Measurements from ENCODE around the gene UNC93A. TPM values are rescaled to one million over a fixed set of nuclear protein-coding genes. Genes with fewer than 3 reads are reported as not detected.

The UNC93A gene
- total and polyA plus RNA-seq, 2 donors (not counting 1 experiment from before 2014, with no cell fraction given), result not detected

GRCh38 chr6:167274270-167274669, 16.8 kb upstream of the UNC93A start:
- no peak overlapping the region for H2AFZ ChIP-seq (ENCODE audit: low read length)
- H3K27me3 ChIP-seq (ENCODE audit: control insufficient read depth, insufficient read depth, low read length), result no peaks in the 10 kb centered on the region

GRCh38 chr6:167275001-167275400, 16.1 kb upstream of the UNC93A start:
- Histone ChIP-seq H3K36me3 (ENCODE audit: control insufficient read depth, insufficient read depth, low read length) (no peaks in the 10 kb centered on the region), H3K27ac (ENCODE audit: insufficient read depth, low read length) (no peak overlapping the region), H3K9ac (ENCODE audit: insufficient read depth, low read length) (no peak overlapping the region), H3K27me3 (ENCODE audit: control insufficient read depth, insufficient read depth, low read length) (no peaks in the 10 kb centered on the region), H3K4me1 (ENCODE audit: control insufficient read depth, extremely low read depth, insufficient read depth, low read length) (no peaks in the 10 kb centered on the region), H2AFZ (ENCODE audit: low read length) (no peak overlapping the region), H3K4me2 (ENCODE audit: extremely low read depth, insufficient read depth, low read length) (no peak overlapping the region), H3K79me2 (ENCODE audit: control insufficient read depth, insufficient read depth, low read length) (no peaks in the 10 kb centered on the region), H3K4me3 (replicated peaks in 1 of 4; ENCODE audit: control extremely low read depth in 1 of 4, insufficient read depth in 1 of 4, low read depth in 3 of 4, low read length in 4 of 4) (no peak overlapping the region), H4K20me1 (ENCODE audit: control insufficient read depth, extremely low read depth, insufficient read depth, low read length) (no peaks in the 10 kb centered on the region), H3K9me3 (ENCODE audit: control insufficient read depth, insufficient read depth, low read depth, low read length) (no peaks in the 10 kb centered on the region)
- no peak for DNase-seq (ENCODE audit: low read depth in 2 of 2)
- no peak for TF ChIP-seq EZH2 (IDR thresholded peaks at IDR 0.05; ENCODE audit: low read length, missing control alignments)
- TF ChIP-seq CTCF (conservative IDR thresholded peaks at IDR 0.05 in 1 of 2, IDR thresholded peaks at IDR 0.05 in 1 of 2; ENCODE audit: low read depth in 1 of 2, low read length in 2 of 2), result no peak

More at GRCh38 chr6:167274270-167274669, 16.8 kb upstream of the UNC93A start:
- no peaks in the 10 kb centered on the region for H3K36me3 ChIP-seq (ENCODE audit: control insufficient read depth, insufficient read depth, low read length)
- DNase-seq (ENCODE audit: low read depth in 2 of 2), result no peak
- TF ChIP-seq EZH2 (IDR thresholded peaks at IDR 0.05; ENCODE audit: low read length, missing control alignments) (no peak), CTCF (conservative IDR thresholded peaks at IDR 0.05 in 1 of 2, IDR thresholded peaks at IDR 0.05 in 1 of 2; ENCODE audit: low read depth in 1 of 2, low read length in 2 of 2) (no peak)
- H3K27ac ChIP-seq (ENCODE audit: insufficient read depth, low read length), result no peak overlapping the region
- H3K4me3 ChIP-seq (replicated peaks in 1 of 4; ENCODE audit: control extremely low read depth in 1 of 4, insufficient read depth in 1 of 4, low read depth in 3 of 4, low read length in 4 of 4), result no peak overlapping the region
- no peaks in the 10 kb centered on the region for H3K9me3 ChIP-seq (ENCODE audit: control insufficient read depth, insufficient read depth, low read depth, low read length)
- H3K4me2 ChIP-seq (ENCODE audit: extremely low read depth, insufficient read depth, low read length), result no peak overlapping the region
- no peaks in the 10 kb centered on the region for H4K20me1 ChIP-seq (ENCODE audit: control insufficient read depth, extremely low read depth, insufficient read depth, low read length)
- H3K9ac ChIP-seq (ENCODE audit: insufficient read depth, low read length), result no peak overlapping the region
- H3K4me1 ChIP-seq (ENCODE audit: control insufficient read depth, extremely low read depth, insufficient read depth, low read length), result no peaks in the 10 kb centered on the region
- H3K79me2 ChIP-seq (ENCODE audit: control insufficient read depth, insufficient read depth, low read length), result no peaks in the 10 kb centered on the region

- Histone ChIP-seq H3K9me3 (ENCODE audit: control insufficient read depth, insufficient read depth, low read depth, low read length) (no peaks in the 10 kb centered on the region), H4K20me1 (ENCODE audit: control insufficient read depth, extremely low read depth, insufficient read depth, low read length) (no peaks in the 10 kb centered on the region), H3K9ac (ENCODE audit: insufficient read depth, low read length) (no peak overlapping the region), H2AFZ (ENCODE audit: low read length) (no peak overlapping the region), H3K4me2 (ENCODE audit: extremely low read depth, insufficient read depth, low read length) (no peak overlapping the region), H3K79me2 (ENCODE audit: control insufficient read depth, insufficient read depth, low read length) (no peaks in the 10 kb centered on the region), H3K4me3 (replicated peaks in 1 of 4; ENCODE audit: control extremely low read depth in 1 of 4, insufficient read depth in 1 of 4, low read depth in 3 of 4, low read length in 4 of 4) (no peak overlapping the region), H3K36me3 (ENCODE audit: control insufficient read depth, insufficient read depth, low read length) (no peaks in the 10 kb centered on the region), H3K27me3 (ENCODE audit: control insufficient read depth, insufficient read depth, low read length) (no peaks in the 10 kb centered on the region), H3K4me1 (ENCODE audit: control insufficient read depth, extremely low read depth, insufficient read depth, low read length) (no peaks in the 10 kb centered on the region), H3K27ac (ENCODE audit: insufficient read depth, low read length) (no peak overlapping the region)
- DNase-seq (ENCODE audit: low read depth in 2 of 2), result no peak
- TF ChIP-seq CTCF (conservative IDR thresholded peaks at IDR 0.05 in 1 of 2, IDR thresholded peaks at IDR 0.05 in 1 of 2; ENCODE audit: low read depth in 1 of 2, low read length in 2 of 2) (no peak), EZH2 (IDR thresholded peaks at IDR 0.05; ENCODE audit: low read length, missing control alignments) (no peak)
Observed at GRCh38 chr6:167275436-167275835, 15.7 kb upstream of the UNC93A start.

Measured in fibroblast of lung (primary cell).